Psoas muscle (tissue), 8 donors: ENCODE measurements around the gene DNAH10. TPM values are rescaled to one million over a fixed set of nuclear protein-coding genes. Genes with fewer than 3 reads are reported as not detected.

Experiments
- ATAC-seq, 4 donors: fragments of 200-7000 bp; cut with Tn5 transposase; one replicate each; pipeline ENCODE4 v1.9.1; 2020; ENCODE audit warnings: moderate library complexity in 3 of 4, mild to moderate bottlenecking in 2 of 4
- DNase-seq, 2 donors: peaks; one replicate each; pipeline ENCODE4 v3.0.0-alpha.2; 2020
- H3K27ac ChIP-seq: fragments of 200-600 bp; one replicate; pipeline ENCODE4 v1.8.0; 2022
- H3K27me3 ChIP-seq, 3 donors: fragments of 200-600 bp in 1 of 3; one replicate each; pipeline versions ENCODE4 v1.6.1 to v1.8.0; 2013 to 2022; ENCODE audit warnings: low read length in 2 of 3, mild to moderate bottlenecking in 2 of 3, moderate library complexity in 1 of 3; ENCODE audit not compliant: insufficient read depth in 3 of 3
- H3K36me3 ChIP-seq, 2 donors: fragments of 200-600 bp in 1 of 2; one replicate each; pipeline versions ENCODE4 v1.6.1 to v1.8.0; 2013 to 2022; ENCODE audit warnings: low read depth in 1 of 2, mild to moderate bottlenecking in 1 of 2, moderate library complexity in 1 of 2; ENCODE audit not compliant: insufficient read depth in 1 of 2
- H3K4me1 ChIP-seq: fragments of 200-600 bp; one replicate; pipeline ENCODE4 v1.8.0; 2022
- H3K4me3 ChIP-seq: fragments of 200-600 bp; one replicate; pipeline ENCODE4 v1.8.0; 2022; ENCODE audit warnings: mild to moderate bottlenecking
- H3K9me3 ChIP-seq: fragments of 200-600 bp; one replicate; pipeline ENCODE4 v1.8.0; 2022
- WGBS, 3 donors: extraction: QIAGEN DNeasy Blood & Tissue Kit; methylation state at CpG; one replicate each; pipeline versions ENCODE4 v1.1.6 to v1.1.7; 2013; 5-methylcytosine and 5-hydroxymethylcytosine counted together
- intact Hi-C, 2 donors: fragments of 100-400 bp; cut with DNase I; formaldehyde crosslinking; loops; one replicate each; pipeline versions ENCODE4 v1.11.0 to v1.14.2; 2022
- polyA plus RNA-seq, 3 donors: library from polyadenylated mRNA; stranded (reverse); fragments of 200-250 nt; gene quantifications; one replicate each; pipeline ENCODE4 v1.2.3, GENCODE V29; 2013
- total RNA-seq, 4 donors: library from RNA; stranded (reverse); fragmentation: NEBNext Ultra II Directional in 2 of 4; extraction: Animal tissue kit (Norgen Biotek cat#: 25700) in 2 of 4; gene quantifications; one replicate each; pipeline versions ENCODE4 v1.2.1 to v1.2.4, GENCODE V29; 2021 to 2023
- TF ChIP-seq, protein P1 (sequence below): fragments of 200-600 bp; IDR thresholded peaks from one replicate; pipeline ENCODE4 v1.8.0; 2022; ENCODE audit warnings: antibody characterized with exemption
- donor health status: healthy with polysubstance abuse.
- donor health status: DM: no; HTN: no; CAD: no; lungs with moderate emphysema.
- donor health status: Bipolar disorder and iron deficiency.
- donor health status: healthy.
- donor health status: DM: yes; HTN: yes; CAD: no.
- donor health status: DM: no; HTN: no; CAD: no.
- donor health status: DM: no; HTN: no; CAD: no.
- donor health status: DM: yes; HTN: yes; CAD: no.

Gene DNAH10
- total and polyA plus RNA-seq, 7 donors: 0.01 to 0.84 (median 0.24) TPM; not detected in 1

DNA sequence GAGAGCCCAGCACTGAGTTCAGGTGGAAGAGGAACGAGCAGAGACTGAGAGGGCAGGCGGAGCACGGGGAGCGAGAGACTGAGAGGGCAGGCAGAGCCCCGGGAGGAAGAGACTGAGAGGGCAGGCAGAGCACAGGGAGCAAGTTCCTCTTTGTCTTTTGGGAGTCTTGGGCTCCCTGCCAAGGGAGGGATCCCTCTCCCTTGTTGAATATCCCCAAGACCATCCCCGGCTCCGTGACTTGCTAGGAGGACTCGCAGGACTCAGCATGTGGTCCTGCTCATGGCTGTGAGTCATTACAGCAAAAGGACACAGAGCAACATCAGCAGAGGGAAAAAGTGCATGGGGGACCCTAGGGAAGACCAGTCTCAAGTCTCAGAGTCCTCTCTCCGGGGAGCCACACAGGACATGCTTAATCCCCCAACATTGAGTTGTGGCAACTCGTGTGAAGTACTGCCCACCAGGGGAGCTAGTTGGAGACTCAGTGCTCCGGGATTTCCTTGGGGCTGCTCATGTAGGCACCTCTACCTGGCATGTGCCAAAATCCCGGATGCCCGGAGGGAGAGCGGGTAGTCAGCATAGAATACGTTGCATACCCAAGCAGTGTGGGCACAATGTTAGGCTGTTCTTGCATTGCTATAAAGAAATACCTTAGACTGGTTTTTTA lies 129.5 kb downstream of the DNAH10 start:
- ATAC-seq (no peak), DNase-seq (peak in 1 of 2 donors; percentile 27)
- Histone ChIP-seq H3K27me3 (peaks cover 0 to 31% (median 6%) of the 10 kb centered on the region in 3 donors), H3K4me1 (no peaks in the 10 kb centered on the region), H3K27ac (no peak overlapping the region), H3K4me3 (no peak overlapping the region), H3K9me3 (no peaks in the 10 kb centered on the region), H3K36me3 (no peaks in the 10 kb centered on the region)
- intact Hi-C loops: no loop called here
- TF ChIP-seq, protein P1, sequence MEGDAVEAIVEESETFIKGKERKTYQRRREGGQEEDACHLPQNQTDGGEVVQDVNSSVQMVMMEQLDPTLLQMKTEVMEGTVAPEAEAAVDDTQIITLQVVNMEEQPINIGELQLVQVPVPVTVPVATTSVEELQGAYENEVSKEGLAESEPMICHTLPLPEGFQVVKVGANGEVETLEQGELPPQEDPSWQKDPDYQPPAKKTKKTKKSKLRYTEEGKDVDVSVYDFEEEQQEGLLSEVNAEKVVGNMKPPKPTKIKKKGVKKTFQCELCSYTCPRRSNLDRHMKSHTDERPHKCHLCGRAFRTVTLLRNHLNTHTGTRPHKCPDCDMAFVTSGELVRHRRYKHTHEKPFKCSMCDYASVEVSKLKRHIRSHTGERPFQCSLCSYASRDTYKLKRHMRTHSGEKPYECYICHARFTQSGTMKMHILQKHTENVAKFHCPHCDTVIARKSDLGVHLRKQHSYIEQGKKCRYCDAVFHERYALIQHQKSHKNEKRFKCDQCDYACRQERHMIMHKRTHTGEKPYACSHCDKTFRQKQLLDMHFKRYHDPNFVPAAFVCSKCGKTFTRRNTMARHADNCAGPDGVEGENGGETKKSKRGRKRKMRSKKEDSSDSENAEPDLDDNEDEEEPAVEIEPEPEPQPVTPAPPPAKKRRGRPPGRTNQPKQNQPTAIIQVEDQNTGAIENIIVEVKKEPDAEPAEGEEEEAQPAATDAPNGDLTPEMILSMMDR: no peak
- 57 to 70% (median 63%) methylated on average over 15 of the region's 15 CpGs for WGBS, 3 donors

DNA sequence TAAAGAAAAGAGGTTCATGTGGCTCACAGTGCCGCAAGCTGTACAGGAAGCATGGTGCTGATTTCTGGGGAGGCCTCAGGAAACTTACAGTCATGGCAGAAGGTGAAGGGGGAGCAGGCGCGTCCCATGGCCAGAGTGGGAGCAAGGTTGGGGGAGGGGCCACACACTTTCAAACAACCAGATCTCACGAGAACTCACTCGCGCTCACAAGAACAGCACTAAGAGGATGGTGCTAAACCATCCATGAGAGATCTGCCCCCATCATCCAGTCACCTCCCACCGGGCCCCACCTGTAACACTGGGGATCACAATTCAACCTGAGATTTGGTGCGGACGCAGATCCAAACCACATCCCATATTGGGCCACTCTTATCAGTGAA lies 130.1 kb downstream of the DNAH10 start:
- no peak overlapping the region for H3K27ac ChIP-seq
- DNase-seq (peak in 1 of 2 donors; percentile 15), ATAC-seq (no peak)
- peaks cover 0 to 31% (median 6%) of the 10 kb centered on the region in 3 donors for H3K27me3 ChIP-seq
- intact Hi-C loops: no loop called here
- no peaks in the 10 kb centered on the region for H3K36me3 ChIP-seq
- 87 to 92% (median 89%) methylated on average over 9 of the region's 9 CpGs for WGBS, 3 donors
- no peak overlapping the region for H3K4me3 ChIP-seq
- TF ChIP-seq, protein P1: no peak
- no peaks in the 10 kb centered on the region for H3K4me1 ChIP-seq
- no peaks in the 10 kb centered on the region for H3K9me3 ChIP-seq

DNA sequence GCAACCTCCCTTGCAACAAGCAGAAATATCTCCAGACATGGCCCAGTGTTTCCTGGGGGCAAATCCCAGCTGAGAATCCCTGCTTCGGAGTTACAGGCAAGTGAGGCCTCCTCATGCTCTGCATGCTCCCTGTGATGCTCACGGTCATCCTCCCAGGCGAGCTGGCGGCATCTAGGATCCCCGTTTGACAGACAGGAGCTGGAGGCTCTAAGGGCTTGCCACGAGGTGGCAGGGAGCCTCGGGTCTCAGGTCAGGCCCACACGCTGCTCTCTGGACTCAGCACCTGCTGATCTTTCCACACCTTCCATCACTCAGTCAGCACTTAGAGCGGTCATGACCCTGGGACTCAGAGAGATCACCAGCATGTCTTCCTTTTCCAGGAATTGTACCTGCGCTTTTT lies 130.8 kb downstream of the DNAH10 start:
- H3K9me3 ChIP-seq: no peaks in the 10 kb centered on the region
- DNase-seq (peak in 1 of 2 donors; percentile 22), ATAC-seq (no peak)
- no peaks in the 10 kb centered on the region for H3K36me3 ChIP-seq
- 67 to 73% (median 68%) methylated on average over 10 of the region's 10 CpGs for WGBS, 3 donors
- no peak overlapping the region for H3K27ac ChIP-seq
- H3K4me3 ChIP-seq: no peak overlapping the region
- H3K4me1 ChIP-seq: no peaks in the 10 kb centered on the region
- TF ChIP-seq, protein P1: no peak
- intact Hi-C loops: no loop called here
- H3K27me3 ChIP-seq: peaks cover 0 to 31% (median 6%) of the 10 kb centered on the region in 3 donors

DNA sequence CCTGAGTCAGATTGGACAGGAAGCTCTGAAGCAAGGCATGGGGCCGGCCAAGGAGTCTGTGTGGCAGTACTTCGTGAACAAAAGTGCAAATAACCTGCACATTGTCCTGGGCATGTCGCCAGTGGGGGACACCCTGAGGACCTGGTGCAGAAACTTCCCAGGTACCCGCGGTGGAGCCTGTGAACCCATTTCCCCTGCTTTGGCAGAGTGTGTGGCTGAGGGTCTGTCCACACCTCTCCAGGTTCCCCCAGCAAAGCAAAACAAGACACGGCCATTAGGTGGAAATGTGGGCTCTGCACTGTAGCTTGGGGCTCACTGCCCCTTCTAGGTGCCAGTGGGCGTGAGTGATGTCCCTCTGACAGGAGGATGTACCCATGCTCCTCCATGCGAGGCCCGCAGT lies 131.2 kb downstream of the DNAH10 start:
- no peaks in the 10 kb centered on the region for H3K4me1 ChIP-seq
- no peak overlapping the region for H3K4me3 ChIP-seq
- H3K36me3 ChIP-seq: no peaks in the 10 kb centered on the region
- no peaks in the 10 kb centered on the region for H3K9me3 ChIP-seq
- H3K27me3 ChIP-seq: peaks cover 0 to 30% (median 6%) of the 10 kb centered on the region in 3 donors
- H3K27ac ChIP-seq: no peak overlapping the region
- DNase-seq (peak in 1 of 2 donors; percentile 16), ATAC-seq (no peak)
- WGBS, 3 donors: 83 to 86% (median 85%) methylated on average over 9 of the region's 9 CpGs
- intact Hi-C loops: no loop called here
- TF ChIP-seq, protein P1: no peak
